NK-92 treated with Interleukin-12 subunit alpha and Interleukin-12 subunit beta, amount 100 ng/mL, for 24 hours (cell line): ENCODE results near the gene SIPA1L3.

Source experiments
- DNase-seq: peaks from one replicate; lab custom pipeline; 2025; lab: John Stamatoyannopoulos, UW

The SIPA1L3 gene

GRCh38 chr19:37997911-37998344 lies 90.9 kb downstream of the SIPA1L3 start:
- no peak for DNase-seq

GRCh38 chr19:37998801-37999308 lies 91.8 kb downstream of the SIPA1L3 start:
- DNase-seq = no peak

DNA sequence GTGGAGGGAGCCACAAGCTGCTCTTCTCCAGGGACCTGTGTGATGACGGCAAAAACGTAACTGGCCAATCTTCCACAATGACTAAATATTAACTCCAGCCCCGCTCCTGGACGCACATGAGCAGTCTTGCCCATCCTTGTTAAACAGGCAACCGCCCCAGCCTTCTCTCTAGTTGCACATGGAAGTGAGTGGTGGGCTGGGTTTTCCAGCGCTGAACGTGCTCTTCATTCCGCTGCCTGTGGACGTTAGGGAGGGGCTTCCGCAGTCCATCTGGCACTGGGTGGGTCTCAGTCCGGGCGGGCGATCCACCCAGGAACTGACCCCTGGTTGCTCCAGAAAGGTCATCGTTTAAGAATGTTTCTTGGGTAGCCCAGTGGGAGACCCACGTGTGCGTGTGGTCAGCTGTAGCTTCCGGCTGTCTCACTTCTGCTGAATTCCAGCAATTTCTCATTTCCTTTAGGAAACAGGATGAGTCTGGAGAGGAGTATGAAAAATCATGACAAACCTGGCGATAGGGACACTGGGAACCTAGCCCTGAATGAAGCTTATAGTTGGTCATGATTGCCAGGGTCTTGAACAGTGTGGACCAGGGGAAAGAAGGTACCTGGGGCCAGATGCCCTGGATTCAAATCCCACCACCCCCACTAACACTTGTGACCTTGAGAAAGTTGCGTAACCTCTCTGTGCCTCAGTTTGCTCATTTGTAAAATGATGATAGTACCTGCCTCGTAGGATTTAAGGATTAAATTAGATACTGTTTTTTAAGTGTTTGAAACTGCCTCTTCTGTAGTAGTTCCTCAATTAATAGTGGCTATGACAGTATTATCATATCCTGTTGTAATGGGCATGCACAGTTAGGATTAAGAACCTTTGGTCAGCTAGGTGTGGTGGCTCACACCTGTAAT lies 92.6 kb downstream of the SIPA1L3 start:
- DNase-seq = no peak

DNA sequence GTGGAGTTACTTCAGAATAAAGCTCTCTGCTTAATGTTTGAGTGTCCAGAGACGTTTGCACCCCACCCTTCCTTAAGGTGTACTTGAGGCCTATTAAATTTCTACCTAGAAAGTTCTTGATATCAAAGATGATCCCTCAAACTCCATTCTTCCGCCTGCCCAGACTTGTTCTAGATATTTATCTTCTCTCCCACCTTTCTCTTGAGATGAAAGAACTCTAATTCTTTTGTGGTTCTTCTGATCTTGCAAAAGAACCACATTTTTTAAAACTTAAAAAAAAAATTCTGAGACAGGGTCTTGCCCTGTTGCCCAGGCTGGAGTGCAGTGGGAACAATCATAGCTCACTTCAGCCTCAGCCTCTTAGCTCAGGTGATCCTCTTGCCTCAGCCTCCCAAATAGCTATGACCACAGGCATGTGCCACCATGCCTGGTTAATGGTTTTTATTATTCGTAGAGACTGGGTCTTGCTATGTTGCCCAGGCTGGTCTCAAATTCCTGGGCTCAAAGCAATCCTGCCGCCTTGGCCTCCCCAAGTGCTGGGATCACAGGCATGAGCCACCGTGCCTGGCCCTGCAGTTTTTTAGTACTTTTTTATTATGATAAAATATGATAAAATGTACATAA lies 94.3 kb downstream of the SIPA1L3 start:
- DNase-seq = no peak

DNA sequence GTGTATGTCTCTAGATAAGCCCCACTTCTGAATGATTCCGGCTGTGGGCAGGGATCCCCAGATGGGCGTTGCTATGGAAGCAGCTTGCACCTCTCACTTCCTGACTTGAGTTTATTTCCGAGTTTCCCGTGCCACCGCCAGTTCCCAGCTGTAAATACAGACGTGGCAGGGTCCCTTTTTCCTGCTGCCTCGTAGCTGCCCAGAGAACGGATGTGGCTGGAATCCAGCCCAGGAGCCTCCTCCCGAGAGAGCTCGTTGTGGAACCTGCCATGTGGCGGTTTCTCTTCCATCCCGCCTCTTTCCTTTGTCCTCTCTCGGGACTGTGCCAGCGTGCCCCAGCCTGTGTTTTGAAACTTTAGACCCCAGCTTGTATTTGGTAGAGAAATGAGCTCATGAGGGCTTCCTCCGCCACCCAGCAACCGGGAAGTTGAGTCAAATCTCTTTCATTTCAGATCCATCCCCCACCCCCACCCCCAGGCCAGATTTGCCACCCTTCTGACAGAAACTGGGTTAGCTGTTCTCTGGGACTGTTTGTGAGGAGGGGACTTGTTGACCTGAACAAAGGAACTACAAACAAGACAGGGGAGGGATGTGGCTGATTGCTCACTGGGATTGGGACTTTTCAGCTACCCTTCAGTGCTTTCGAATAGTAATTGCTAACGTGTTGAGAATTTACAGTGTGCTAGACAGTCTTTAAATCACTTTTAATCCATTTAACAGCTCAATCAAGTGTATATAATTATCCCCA lies 96.6 kb downstream of the SIPA1L3 start:
- no peak for DNase-seq

- DNase-seq = no peak
These were observed 97.1 kb downstream of the SIPA1L3 start for GRCh38 chr19:38004186-38004520.

DNA sequence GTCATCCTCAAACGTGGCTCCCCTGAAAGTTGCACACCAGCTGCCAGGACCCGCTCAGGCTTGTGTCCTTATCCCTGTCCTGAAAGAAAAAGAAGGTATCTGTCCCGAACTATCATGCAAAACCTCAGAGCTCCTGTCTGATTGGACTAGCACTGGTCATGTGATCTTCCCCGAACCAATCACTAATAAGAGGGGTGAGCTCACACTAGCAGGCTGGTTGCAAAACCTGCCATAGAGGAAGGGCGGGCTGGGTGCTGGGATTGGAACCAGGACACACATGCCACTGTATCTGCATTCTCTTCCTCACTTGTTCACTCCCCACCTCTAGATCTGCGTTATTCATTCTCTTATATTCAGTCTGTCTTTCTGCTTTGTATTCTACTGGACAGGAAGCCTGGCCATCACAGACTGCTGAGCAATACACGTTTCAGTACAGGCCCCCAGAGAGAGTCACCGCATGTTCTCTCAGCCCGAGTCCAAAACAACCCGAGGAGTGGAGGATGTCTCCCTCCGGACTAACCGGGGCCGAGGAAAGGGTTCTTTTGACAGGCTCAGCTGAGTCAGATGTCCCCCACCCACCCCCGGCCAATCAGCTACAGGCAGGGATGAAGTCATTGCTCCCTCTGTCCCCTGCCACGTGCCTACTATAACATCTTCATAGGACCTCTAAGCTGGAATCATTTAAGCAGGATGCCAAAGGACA lies 97.7 kb downstream of the SIPA1L3 start:
- no peak for DNase-seq

GRCh38 chr19:38005224-38005614 lies 98.2 kb downstream of the SIPA1L3 start:
- no peak for DNase-seq

- DNase-seq = no peak
These were observed 99.5 kb downstream of the SIPA1L3 start for GRCh38 chr19:38006361-38007045.

GRCh38 chr19:38009650-38010242 lies 102.7 kb downstream of the SIPA1L3 start:
- no peak for DNase-seq

GRCh38 chr19:38011426-38011825 lies 104.4 kb downstream of the SIPA1L3 start:
- DNase-seq = no peak

DNA sequence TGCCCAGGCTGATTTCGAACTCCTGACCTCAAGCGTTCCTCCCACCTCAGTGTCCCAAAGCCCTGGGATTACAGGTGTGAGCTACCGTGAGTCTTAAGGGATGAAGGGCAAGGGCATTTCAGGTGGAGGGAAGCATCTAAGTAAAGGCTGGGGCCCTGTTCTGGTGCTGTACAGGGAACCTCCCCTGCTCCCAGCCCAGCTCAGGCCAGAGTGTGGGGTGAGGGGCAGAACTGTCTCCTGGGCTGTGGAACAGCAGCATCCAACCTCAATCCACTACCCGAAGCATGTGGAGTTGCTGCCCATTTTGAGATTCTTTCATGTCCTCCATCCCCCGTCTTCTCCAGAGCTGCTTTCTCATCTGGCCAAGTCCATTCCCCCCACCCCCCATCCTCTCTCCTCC lies 105.3 kb downstream of the SIPA1L3 start:
- DNase-seq = no peak

GRCh38 chr19:38012944-38013343 lies 105.9 kb downstream of the SIPA1L3 start:
- DNase-seq = no peak

- DNase-seq = no peak
These were observed 107.0 kb downstream of the SIPA1L3 start for GRCh38 chr19:38013913-38014580.

- DNase-seq = no peak
These were observed 108.2 kb downstream of the SIPA1L3 start for GRCh38 chr19:38015216-38015615.

- DNase-seq = no peak
These were observed 108.8 kb downstream of the SIPA1L3 start for GRCh38 chr19:38015761-38016160.

DNA sequence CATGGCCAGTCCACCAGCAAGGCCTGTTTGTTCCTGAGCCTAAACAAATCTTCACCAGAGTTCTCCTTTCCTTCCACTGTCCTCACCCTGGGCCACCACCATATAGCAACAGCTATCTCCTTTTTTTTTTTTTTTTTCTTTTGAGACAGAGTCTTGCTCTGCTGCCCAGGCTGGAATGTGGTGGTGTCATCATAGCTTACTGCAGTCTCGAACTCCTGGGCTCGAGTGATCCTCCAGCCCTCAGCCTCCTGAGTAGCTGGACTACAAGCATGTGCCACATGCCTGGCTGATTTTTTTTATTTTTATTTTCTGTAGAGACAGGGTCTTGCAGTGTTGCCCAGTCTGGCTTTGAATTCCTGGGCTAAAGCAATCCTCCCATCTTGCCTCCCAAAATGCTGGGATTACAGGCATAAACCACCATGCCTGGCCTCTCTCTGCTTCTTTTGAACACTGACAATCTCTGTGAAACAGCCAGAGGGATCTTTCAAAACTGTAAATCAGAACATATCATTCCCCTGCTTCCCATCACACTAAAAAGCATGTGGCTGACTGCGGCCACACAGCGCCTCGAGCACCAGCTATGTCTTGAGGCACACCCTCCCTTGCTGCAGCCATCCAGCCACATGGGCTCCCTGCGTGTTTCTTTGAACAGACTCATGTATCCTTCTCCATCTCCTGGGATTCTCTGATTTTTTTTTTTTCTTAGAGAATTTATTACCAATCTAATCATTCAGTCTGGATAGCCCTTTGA lies 110.6 kb downstream of the SIPA1L3 start:
- DNase-seq = no peak

GRCh38 chr19:38018694-38019395 lies 111.8 kb downstream of the SIPA1L3 start:
- no peak for DNase-seq

DNA sequence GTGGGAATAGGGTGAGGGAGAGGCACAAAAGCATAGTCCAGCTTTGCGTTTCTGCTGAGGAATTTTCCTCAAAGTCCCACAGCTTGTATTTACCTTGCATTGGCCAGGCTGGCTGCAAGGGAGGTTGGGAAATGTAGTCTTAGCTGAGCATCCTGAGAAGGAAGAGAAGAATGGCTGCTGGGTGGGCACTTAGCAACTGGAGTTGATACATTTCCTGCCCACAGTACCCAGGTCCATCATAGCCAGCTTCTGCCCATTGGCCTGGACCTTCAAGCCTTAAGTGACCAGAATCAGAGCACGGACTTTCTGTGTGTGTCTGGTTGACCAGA lies 112.4 kb downstream of the SIPA1L3 start:
- DNase-seq = no peak
